DND-41 (cell line): ENCODE measurements around the gene SNAPC4.

ENCODE experiments used
- EZH2 ChIP-seq: IDR thresholded peaks from 3 replicates; pipeline ENCODE4 v1.6.1; 2012; ENCODE audit warnings: borderline replicate concordance, low read depth, mild to moderate bottlenecking, moderate library complexity, low read length, inconsistent platforms; ENCODE audit not compliant: severe bottlenecking
- TF ChIP-seq, protein P1 (sequence below): IDR thresholded peaks from 2 replicates; pipeline ENCODE4 v1.5.1; 2012; ENCODE audit warnings: borderline replicate concordance, low read length, moderate library complexity, mild to moderate bottlenecking; ENCODE audit not compliant: poor library complexity, severe bottlenecking; ENCODE audit errors: extremely low read depth

- TF ChIP-seq, protein P1, sequence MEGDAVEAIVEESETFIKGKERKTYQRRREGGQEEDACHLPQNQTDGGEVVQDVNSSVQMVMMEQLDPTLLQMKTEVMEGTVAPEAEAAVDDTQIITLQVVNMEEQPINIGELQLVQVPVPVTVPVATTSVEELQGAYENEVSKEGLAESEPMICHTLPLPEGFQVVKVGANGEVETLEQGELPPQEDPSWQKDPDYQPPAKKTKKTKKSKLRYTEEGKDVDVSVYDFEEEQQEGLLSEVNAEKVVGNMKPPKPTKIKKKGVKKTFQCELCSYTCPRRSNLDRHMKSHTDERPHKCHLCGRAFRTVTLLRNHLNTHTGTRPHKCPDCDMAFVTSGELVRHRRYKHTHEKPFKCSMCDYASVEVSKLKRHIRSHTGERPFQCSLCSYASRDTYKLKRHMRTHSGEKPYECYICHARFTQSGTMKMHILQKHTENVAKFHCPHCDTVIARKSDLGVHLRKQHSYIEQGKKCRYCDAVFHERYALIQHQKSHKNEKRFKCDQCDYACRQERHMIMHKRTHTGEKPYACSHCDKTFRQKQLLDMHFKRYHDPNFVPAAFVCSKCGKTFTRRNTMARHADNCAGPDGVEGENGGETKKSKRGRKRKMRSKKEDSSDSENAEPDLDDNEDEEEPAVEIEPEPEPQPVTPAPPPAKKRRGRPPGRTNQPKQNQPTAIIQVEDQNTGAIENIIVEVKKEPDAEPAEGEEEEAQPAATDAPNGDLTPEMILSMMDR, result no peak
- TF ChIP-seq EZH2, result no peak
These were observed 32.6 kb upstream of the SNAPC4 start for GRCh38 chr9:136432591-136432990.
